IMR-90 (cell line): ENCODE measurements around the gene CLSTN1. TPM values are rescaled to one million over a fixed set of nuclear protein-coding genes. Genes with fewer than 3 reads are reported as not detected.

Experiments
- MAZ ChIP-seq: IDR thresholded peaks from 2 replicates; pipeline ENCODE4 v1.6.1; 2012; ENCODE audit warnings: low read depth, mild to moderate bottlenecking, low read length, improper control_type of control experiment, moderate library complexity, borderline replicate concordance
- USF2 ChIP-seq: fragments of 150-350 bp; IDR thresholded peaks from 2 replicates; pipeline ENCODE4 v1.6.1; 2017; ENCODE audit warnings: mild to moderate bottlenecking, antibody characterized with exemption, low read length, low read depth
- polyA plus RNA-seq, 3 experiments: library from polyadenylated mRNA; depleted of rRNA; stranded (reverse); fragments of >200 nt; gene quantifications; 2 replicates each; pipeline ENCODE4 v1.2.3, GENCODE V29; 2012; ENCODE audit warnings: low replicate concordance in 1 of 3
- total RNA-seq: library from RNA; depleted of rRNA; stranded (reverse); fragments of >200 nt; gene quantifications from 2 replicates; pipeline ENCODE4 v1.2.3, GENCODE V29; 2012

Gene CLSTN1
- total and polyA plus RNA-seq, 2 of the 4 experiments (the other 2 are of a cell fraction), result 30.1 to 72.2 TPM

GRCh38 chr1:9720785-9721605 lies 102.8 kb downstream of the CLSTN1 start (continued):
- no peak for TF ChIP-seq MAZ
- no peak for TF ChIP-seq USF2
